ENCODE data around the gene LRCH3. TPM values are rescaled to one million over a fixed set of nuclear protein-coding genes. Genes with fewer than 3 reads are reported as not detected.

The LRCH3 gene
- total and polyA plus RNA-seq, 2 of the 13 experiments (the other 11 are each of a cell fraction or from before 2014, with no cell fraction given), result 25.5 to 103 TPM

- no peak; the same call in 1 of the 2 replicates for TF ChIP-seq TIGD3 (CRISPR knock-in tag; IDR thresholded peaks at IDR 0.05; ENCODE audit: borderline replicate concordance)
- TF ChIP-seq TOPORS (CRISPR knock-in tag; IDR thresholded peaks at IDR 0.05), result peak; percentile 80; the same call in 1 of the 2 replicates
- peak; percentile 90; the same call in 1 of the 2 replicates for TF ChIP-seq SMAD1 (CRISPR knock-in tag; IDR thresholded peaks at IDR 0.05; ENCODE audit: borderline replicate concordance, low read depth)
- TF ChIP-seq NCOA2 (CRISPR knock-in tag; IDR thresholded peaks at IDR 0.05), result peak; percentile 52; the same call in 1 of the 2 replicates
- TF ChIP-seq CENPT (CRISPR knock-in tag; IDR thresholded peaks at IDR 0.05; ENCODE audit: low read depth), result no peak
- TF ChIP-seq ATF7-NPFF (CRISPR knock-in tag; IDR thresholded peaks at IDR 0.05; ENCODE audit: low read depth), result peak; percentile 91
- TF ChIP-seq ZNF567 (CRISPR knock-in tag; IDR thresholded peaks at IDR 0.05; ENCODE audit: borderline replicate concordance), result 0 out of 2 replicates have a peak, but pooled peaks have one; percentile 78
- peak; percentile 49; the same call in 1 of the 2 replicates for TF ChIP-seq HNF1B (CRISPR knock-in tag; IDR thresholded peaks at IDR 0.05)
- TF ChIP-seq THAP9 (CRISPR knock-in tag; IDR thresholded peaks at IDR 0.05; ENCODE audit: borderline replicate concordance), result peak; percentile 63
- TF ChIP-seq FOXP1 (IDR thresholded peaks at IDR 0.05), result no peak
- TF ChIP-seq FOXP1 (CRISPR knock-in tag; IDR thresholded peaks at IDR 0.05), result no peak
- peak; percentile 96; the same call in 1 of the 2 replicates for TF ChIP-seq ZNF790 (CRISPR knock-in tag; IDR thresholded peaks at IDR 0.05; ENCODE audit: borderline replicate concordance)
- no peak for TF ChIP-seq CREM (IDR thresholded peaks at IDR 0.05)
- TF ChIP-seq CREM (CRISPR knock-in tag; IDR thresholded peaks at IDR 0.05), result 0 out of 2 replicates have a peak, but pooled peaks have one; percentile 15
- peak; percentile 58; the same call in 1 of the 2 replicates for TF ChIP-seq ZNF749 (CRISPR knock-in tag; IDR thresholded peaks at IDR 0.05; ENCODE audit: borderline replicate concordance)
- TF ChIP-seq ZNF563 (CRISPR knock-in tag; IDR thresholded peaks at IDR 0.05), result peak; percentile 91
- TF ChIP-seq MED1 (CRISPR knock-in tag; IDR thresholded peaks at IDR 0.05), result 0 out of 2 replicates have a peak, but pooled peaks have one; percentile 30
- peak; percentile 93 to 99 for TF ChIP-seq POLR2A (IDR thresholded peaks at IDR 0.05; ENCODE audit: insufficient read depth in 1 of 2, low read depth in 2 of 2, low read length in 2 of 2)
- 0 out of 2 replicates have a peak, but pooled peaks have one; percentile 35 for TF ChIP-seq PBX3 (CRISPR knock-in tag; IDR thresholded peaks at IDR 0.05; ENCODE audit: borderline replicate concordance)
- 0 out of 2 replicates have a peak, but pooled peaks have one; percentile 13 for TF ChIP-seq WIZ (CRISPR knock-in tag; IDR thresholded peaks at IDR 0.05)
- TF ChIP-seq TFDP2 (CRISPR knock-in tag; IDR thresholded peaks at IDR 0.05), result no peak
These were observed at the start of gene LRCH3 (continued) for GRCh38 chr3:197791113-197791891.
